Stimulated activated naive CD8-positive, alpha-beta T cell treated with anti-CD3 and anti-CD28 coated beads, Interleukin-15, Interleukin-2, amounts not matched to agents 100 ng/mL and 50 ng/mL, for 24 hours (primary cell): ENCODE results near the gene FERMT1.
"Not testable (repeated sequence)": the region's sequence is repeated elsewhere in the genome, so short reads cannot be mapped to it uniquely, and the experiment has no call there.

Source experiments
- H3K27ac Mint-ChIP-seq: one replicate; pipeline ENCODE4 v1.8.0; 2021; ENCODE audit warnings: mild to moderate bottlenecking, mixed read lengths
- H3K27me3 Mint-ChIP-seq: one replicate; pipeline ENCODE4 v1.8.0; 2021; ENCODE audit warnings: mixed read lengths
- H3K36me3 Mint-ChIP-seq: one replicate; pipeline ENCODE4 v1.8.0; 2021; ENCODE audit warnings: low read depth, mixed read lengths
- H3K4me1 Mint-ChIP-seq: one replicate; pipeline ENCODE4 v1.8.0; 2021; ENCODE audit warnings: low read depth, mixed read lengths
- H3K4me3 Mint-ChIP-seq: one replicate; pipeline ENCODE4 v1.8.0; 2021; ENCODE audit warnings: mild to moderate bottlenecking, mixed read lengths
- H3K9me3 Mint-ChIP-seq: one replicate; pipeline ENCODE4 v1.8.0; 2021; ENCODE audit warnings: mixed read lengths

FERMT1 gene

GRCh38 chr20:6066582-6066981 lies 56.2 kb downstream of the FERMT1 start:
- Mint-ChIP-seq H3K4me3 (no peak overlapping the region), H3K27me3 (peaks cover 8% of the 10 kb centered on the region), H3K4me1 (no peaks in the 10 kb centered on the region), H3K36me3 (no peaks in the 10 kb centered on the region), H3K9me3 (no peaks in the 10 kb centered on the region), H3K27ac (no peak overlapping the region)

GRCh38 chr20:6061544-6061943 lies 61.3 kb downstream of the FERMT1 start:
- Mint-ChIP-seq H3K36me3 (no peaks in the 10 kb centered on the region), H3K9me3 (no peaks in the 10 kb centered on the region), H3K4me1 (no peaks in the 10 kb centered on the region), H3K4me3 (no peak overlapping the region), H3K27ac (no peak overlapping the region), H3K27me3 (peaks cover 17% of the 10 kb centered on the region)

GRCh38 chr20:6060213-6060612 lies 62.6 kb downstream of the FERMT1 start:
- Mint-ChIP-seq H3K36me3 (no peaks in the 10 kb centered on the region), H3K4me1 (no peaks in the 10 kb centered on the region), H3K27me3 (peaks cover 14% of the 10 kb centered on the region), H3K4me3 (no peak overlapping the region), H3K27ac (no peak overlapping the region), H3K9me3 (no peaks in the 10 kb centered on the region)

DNA sequence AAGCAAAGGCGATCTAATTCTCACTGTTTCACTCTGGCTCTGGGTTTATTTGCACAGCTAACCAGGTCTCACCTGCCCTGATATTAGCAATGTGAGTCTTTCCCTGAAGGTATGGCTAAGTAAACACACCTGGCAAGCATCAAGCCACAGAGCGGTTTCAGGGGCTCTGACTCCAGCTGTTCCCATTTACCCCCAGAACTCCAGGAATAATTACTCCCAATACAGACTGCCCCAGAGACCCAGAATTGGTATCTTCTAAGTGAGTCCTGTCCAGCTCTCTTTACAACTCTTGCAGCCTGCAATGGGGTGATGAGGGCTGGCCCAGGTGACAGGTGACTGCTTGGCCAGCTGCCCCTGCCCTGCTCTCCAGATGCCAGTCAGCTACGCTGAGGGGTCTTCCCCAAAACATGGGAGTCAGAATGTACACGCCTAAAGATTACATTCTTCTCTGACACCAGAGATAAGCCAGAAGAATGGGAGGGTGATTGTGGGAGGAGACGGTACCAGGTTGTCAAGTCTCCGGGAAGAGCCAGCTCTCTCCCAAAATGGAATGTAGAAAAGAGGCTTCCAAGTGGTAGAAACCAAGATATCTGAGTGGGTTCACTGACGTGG lies 64.0 kb downstream of the FERMT1 start:
- no peak overlapping the region for H3K4me3 Mint-ChIP-seq
- no peaks in the 10 kb centered on the region for H3K4me1 Mint-ChIP-seq
- no peaks in the 10 kb centered on the region for H3K36me3 Mint-ChIP-seq
- no peaks in the 10 kb centered on the region for H3K9me3 Mint-ChIP-seq
- H3K27ac Mint-ChIP-seq = no peak overlapping the region
- peaks cover 26% of the 10 kb centered on the region for H3K27me3 Mint-ChIP-seq

DNA sequence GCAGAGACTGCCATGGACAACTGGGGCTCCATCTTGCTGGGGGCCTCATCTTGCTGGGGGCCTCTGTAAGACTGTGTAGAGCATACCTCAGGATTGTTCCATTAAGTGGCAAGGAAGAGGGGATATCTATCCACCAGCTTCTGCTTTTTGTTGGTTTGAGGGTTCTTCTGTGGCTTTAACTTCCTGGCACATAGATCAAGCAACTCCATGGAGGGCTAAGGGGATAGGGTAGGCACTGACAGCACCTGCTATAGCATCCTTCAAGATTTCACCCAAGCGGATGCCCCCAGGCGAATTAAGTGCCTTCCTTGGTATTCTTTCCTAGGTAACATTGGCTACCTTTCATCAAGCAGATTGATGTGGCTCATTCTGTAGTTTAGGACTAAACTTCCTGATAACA lies 65.1 kb downstream of the FERMT1 start:
- peaks cover 37% of the 10 kb centered on the region for H3K27me3 Mint-ChIP-seq

GRCh38 chr20:6057139-6057538 lies 65.7 kb downstream of the FERMT1 start:
- Mint-ChIP-seq H3K4me1 (no peaks in the 10 kb centered on the region), H3K4me3 (no peak overlapping the region), H3K27me3 (peaks cover 38% of the 10 kb centered on the region), H3K27ac (no peak overlapping the region), H3K9me3 (no peaks in the 10 kb centered on the region), H3K36me3 (no peaks in the 10 kb centered on the region)

More for the DNA sequence above, 65.1 kb downstream of the FERMT1 start:
- no peaks in the 10 kb centered on the region for H3K4me1 Mint-ChIP-seq
- no peak overlapping the region for H3K27ac Mint-ChIP-seq
- H3K9me3 Mint-ChIP-seq = no peaks in the 10 kb centered on the region
- H3K36me3 Mint-ChIP-seq = no peaks in the 10 kb centered on the region
- H3K4me3 Mint-ChIP-seq = no peak overlapping the region

- Mint-ChIP-seq H3K27ac (no peak overlapping the region), H3K36me3 (no peaks in the 10 kb centered on the region), H3K4me1 (no peaks in the 10 kb centered on the region), H3K9me3 (no peaks in the 10 kb centered on the region), H3K4me3 (no peak overlapping the region), H3K27me3 (peaks cover 48% of the 10 kb centered on the region)
Measured at GRCh38 chr20:6055981-6056569, 66.8 kb downstream of the FERMT1 start.

GRCh38 chr20:6055161-6055783 lies 67.6 kb downstream of the FERMT1 start:
- H3K27me3 Mint-ChIP-seq = peaks cover 56% of the 10 kb centered on the region
- H3K36me3 Mint-ChIP-seq = no peaks in the 10 kb centered on the region
- no peak overlapping the region for H3K27ac Mint-ChIP-seq
- no peak overlapping the region for H3K4me3 Mint-ChIP-seq
- no peaks in the 10 kb centered on the region for H3K4me1 Mint-ChIP-seq
- H3K9me3 Mint-ChIP-seq = no peaks in the 10 kb centered on the region

DNA sequence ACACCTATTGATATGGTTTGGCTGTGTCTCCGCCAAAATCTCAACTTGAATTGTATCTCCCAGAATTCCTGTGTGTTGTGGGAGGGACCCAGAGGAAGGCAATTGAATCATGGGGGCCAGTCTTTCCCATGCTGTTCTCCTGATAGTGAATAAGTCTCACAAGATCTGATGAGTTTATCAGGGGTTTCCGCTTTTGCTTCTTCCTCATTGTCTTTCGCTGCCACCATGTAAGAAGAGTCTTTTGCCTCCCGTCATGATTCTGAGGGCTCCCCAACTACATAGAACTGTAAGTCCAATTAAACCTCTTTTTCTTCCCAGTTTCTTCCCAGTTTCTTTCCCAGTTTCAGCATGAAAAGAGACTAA lies 68.2 kb downstream of the FERMT1 start:
- peaks cover 56% of the 10 kb centered on the region for H3K27me3 Mint-ChIP-seq

DNA sequence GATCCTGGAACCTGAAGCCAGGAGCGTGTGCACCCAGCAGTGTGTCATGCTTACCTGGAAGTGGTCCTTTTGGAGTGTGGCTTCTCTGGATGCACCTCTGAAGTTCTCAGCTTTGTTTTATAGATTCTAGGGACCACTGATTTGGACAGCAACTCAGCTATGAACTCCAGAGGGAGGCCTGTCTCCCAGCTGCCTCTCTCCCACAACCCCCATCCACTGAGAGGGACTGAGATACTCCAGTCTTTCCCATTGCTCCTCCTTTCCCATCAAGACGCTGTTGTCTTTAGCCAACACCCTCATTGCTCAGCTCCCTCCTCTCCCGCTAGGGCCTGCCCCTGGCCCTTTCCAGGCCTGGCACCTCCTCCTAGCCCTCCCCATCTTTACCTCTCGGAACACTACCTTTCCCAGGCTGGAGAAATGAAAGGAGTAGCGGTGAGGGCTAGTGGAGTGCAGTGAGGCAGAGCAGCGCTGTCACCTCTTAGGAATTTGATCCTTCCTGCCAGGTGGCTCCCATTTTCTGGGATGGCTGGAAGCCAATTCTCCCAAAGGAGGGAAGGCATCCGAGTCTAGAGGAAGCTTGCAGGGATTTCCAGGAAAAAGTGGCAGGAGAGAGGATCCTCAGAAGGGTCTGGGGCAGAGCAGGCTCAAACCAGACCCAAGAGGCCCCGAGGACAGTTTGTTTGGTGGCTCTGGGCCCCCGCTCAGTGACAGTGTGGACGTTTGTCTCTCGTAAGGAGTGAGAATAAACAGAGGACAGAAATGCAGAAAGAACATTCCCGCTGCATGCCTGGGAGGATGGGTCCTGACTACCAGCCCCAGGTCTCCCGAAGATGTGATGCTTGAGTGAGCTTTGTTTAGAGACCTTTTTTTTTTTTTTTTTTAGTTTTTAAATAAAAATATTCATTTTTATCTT lies 68.8 kb downstream of the FERMT1 start, which contains the start of gene LRRN4:
Gene LRRN4, minus strand, starts transcription at position 285 of the 913 bp plus-strand sequence. CDS start 1,261 bp downstream, outside the sequence.
- no peaks in the 10 kb centered on the region for H3K36me3 Mint-ChIP-seq
- no peaks in the 10 kb centered on the region for H3K9me3 Mint-ChIP-seq
- no peak within 1 kb of the TSS for H3K27ac Mint-ChIP-seq
- H3K27me3 Mint-ChIP-seq = peaks cover 53% of the 10 kb centered on the region
- no peaks in the 10 kb centered on the region for H3K4me1 Mint-ChIP-seq
- H3K4me3 Mint-ChIP-seq = no peak within 1 kb of the TSS

More for the DNA sequence above, 68.2 kb downstream of the FERMT1 start:
- H3K9me3 Mint-ChIP-seq, H3K4me3 Mint-ChIP-seq, H3K4me1 Mint-ChIP-seq, H3K27ac Mint-ChIP-seq, H3K36me3 Mint-ChIP-seq: not testable (repeated sequence)

DNA sequence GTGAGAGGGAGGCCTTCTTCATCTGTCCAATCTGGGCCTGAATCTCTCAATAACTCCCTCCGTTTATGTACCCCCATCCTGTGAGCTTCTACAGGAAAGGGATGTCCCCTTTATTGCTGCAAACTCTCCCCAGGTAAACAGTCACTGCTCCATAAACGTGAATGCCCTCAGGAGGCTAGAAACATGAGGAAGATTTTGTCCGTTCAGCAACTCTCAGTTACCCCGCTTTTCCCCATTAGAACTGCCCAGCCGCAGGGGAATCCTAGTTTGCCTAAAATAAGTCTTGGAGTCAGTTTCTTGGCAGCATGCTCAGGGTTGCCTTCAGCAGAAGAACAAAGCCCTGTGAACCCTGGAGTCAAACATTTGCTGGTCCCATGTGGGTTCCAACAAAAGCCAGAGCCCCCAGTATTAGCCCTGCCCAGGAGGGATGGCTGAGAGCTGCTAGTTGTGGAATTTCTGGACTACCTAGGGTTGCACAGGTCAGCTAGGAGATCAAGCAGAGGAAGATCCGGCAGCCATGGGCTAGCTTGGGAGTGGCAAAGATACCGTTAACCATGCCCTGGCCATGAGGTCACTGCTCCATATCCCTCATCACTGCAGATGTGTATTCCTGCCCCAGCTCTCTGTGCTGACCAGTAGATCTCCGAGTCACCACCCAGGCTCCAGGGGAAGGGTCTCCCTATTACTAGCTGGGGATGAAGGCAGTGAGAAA lies 69.6 kb downstream of the FERMT1 start:
- H3K4me3 Mint-ChIP-seq = no peak overlapping the region

DNA sequence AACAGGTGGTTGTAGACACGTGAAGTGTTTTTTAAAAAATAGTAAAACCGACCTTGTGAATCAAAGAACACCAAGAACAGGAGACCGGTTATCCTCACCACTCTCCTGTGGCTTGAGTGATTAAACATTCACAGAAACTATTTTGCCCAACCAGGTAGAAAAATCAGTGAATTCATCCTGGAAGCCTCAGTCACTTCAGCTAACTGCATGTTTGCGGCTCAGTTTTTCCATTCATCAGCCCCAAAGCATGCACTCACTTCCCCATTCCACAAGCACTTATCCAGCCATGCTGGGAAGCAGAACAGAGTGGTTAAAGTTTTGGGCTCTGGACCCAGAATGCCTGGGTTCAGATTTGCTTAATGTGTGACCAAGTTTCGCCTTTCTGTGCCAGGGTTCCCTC lies 71.3 kb downstream of the FERMT1 start:
- Mint-ChIP-seq H3K9me3 (no peaks in the 10 kb centered on the region), H3K36me3 (no peaks in the 10 kb centered on the region), H3K27me3 (peaks cover 44% of the 10 kb centered on the region), H3K4me3 (no peak overlapping the region), H3K4me1 (no peaks in the 10 kb centered on the region), H3K27ac (no peak overlapping the region)

More for the DNA sequence above, 69.6 kb downstream of the FERMT1 start:
- Mint-ChIP-seq H3K4me1 (no peaks in the 10 kb centered on the region), H3K9me3 (no peaks in the 10 kb centered on the region), H3K27ac (no peak overlapping the region), H3K27me3 (peaks cover 47% of the 10 kb centered on the region), H3K36me3 (no peaks in the 10 kb centered on the region)

DNA sequence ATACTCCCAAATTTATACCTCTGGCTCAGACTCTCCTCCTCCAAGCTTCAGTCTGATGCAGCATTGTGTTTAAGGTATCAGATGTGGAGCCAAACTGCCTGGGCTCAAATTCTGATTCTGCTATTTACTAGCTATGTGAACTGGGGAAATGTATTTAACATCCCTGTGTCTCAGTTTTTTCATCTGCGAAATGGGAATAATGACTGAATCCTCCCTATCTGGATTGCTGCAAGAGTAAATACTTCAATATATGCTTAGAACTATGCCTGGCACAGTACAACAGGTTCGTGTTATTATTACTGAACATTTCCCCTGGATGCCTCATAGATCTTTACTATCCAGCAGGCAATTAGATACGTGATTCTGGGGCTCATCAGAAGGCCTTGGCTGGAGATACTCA lies 74.4 kb downstream of the FERMT1 start:
- Mint-ChIP-seq H3K36me3 (no peaks in the 10 kb centered on the region), H3K4me1 (no peaks in the 10 kb centered on the region), H3K4me3 (no peak overlapping the region), H3K27ac (no peak overlapping the region), H3K9me3 (no peaks in the 10 kb centered on the region), H3K27me3 (peaks cover 28% of the 10 kb centered on the region)

DNA sequence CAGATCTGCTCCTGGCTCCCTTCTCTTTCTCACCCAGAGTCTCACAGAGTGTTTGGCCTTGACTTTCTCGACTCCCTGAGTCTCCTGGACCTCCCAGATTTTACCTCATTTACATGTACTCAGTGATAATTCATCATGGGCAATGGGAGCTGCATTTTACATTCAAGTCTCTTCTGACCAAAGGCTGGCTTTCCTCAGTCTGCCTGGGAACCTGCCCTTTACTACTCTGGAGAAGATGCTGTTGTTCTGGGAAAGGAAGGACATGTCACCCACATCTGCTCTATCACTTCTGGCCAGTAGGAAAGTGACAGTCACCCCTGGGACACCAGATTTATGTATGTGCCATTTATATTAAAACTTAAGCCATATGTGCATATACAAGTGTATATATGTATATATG lies 76.4 kb downstream of the FERMT1 start:
- H3K4me1 Mint-ChIP-seq = no peaks in the 10 kb centered on the region
- peaks cover 9% of the 10 kb centered on the region for H3K36me3 Mint-ChIP-seq
- no peak overlapping the region for H3K4me3 Mint-ChIP-seq
- H3K27ac Mint-ChIP-seq = no peak overlapping the region
- peaks cover 14% of the 10 kb centered on the region for H3K27me3 Mint-ChIP-seq
- H3K9me3 Mint-ChIP-seq = no peaks in the 10 kb centered on the region
